ENCODE results near the gene BCORL1.

- TF ChIP-seq CTCF (conservative IDR thresholded peaks at IDR 0.05; ENCODE audit: low read depth, low read length), result no peak
- no peak for TF ChIP-seq CHD1 (IDR thresholded peaks at IDR 0.05; ENCODE audit: low read depth, low read length)
- no peak for TF ChIP-seq POLR2A (IDR thresholded peaks at IDR 0.05; ENCODE audit: low read depth, low read length)
- TF ChIP-seq RCOR1 (IDR thresholded peaks at IDR 0.05; ENCODE audit: insufficient replicate concordance, low read length), result no peak
- TF ChIP-seq SMC3 (IDR thresholded peaks at IDR 0.05; ENCODE audit: low read depth, low read length), result no peak
- no peak for TF ChIP-seq FOS (IDR thresholded peaks at IDR 0.05; ENCODE audit: low read depth, low read length)
- no peak for TF ChIP-seq MAFK (IDR thresholded peaks at IDR 0.05; ENCODE audit: low read depth, low read length)
- no peak for TF ChIP-seq MXI1 (IDR thresholded peaks at IDR 0.05; ENCODE audit: borderline replicate concordance, low read depth, low read length)
Measured at GRCh38 chrX:129939986-129940385, 42.4 kb upstream of the BCORL1 start.

Data from IMR-90 (cell line).